Panc1 (cell line): Measurements from ENCODE around the gene INAFM2. TPM values are rescaled to one million over a fixed set of nuclear protein-coding genes. Genes with fewer than 3 reads are reported as not detected.
A peak's percentile ranks its signal among the peaks of the same experiment; 100 is the strongest.

Experiments
- ATAC-seq: fragments of 200-7000 bp; cut with Tn5 transposase; 2 replicates; pipeline ENCODE4 v1.9.1; 2020; ENCODE audit warnings: mild to moderate bottlenecking, moderate library complexity
- BruUV-seq: library from RNA; stranded (reverse); fragments of 400-500 nt; replicated peaks from 2 replicates; lab custom pipeline; 2021; lab: Mats Ljungman, UMichigan
- CTCF ChIA-PET: fragments of 300-600 bp; sonication (Branson Sonifier 250); formaldehyde crosslinking; loops from one replicate; lab custom pipeline; 2022; ENCODE audit warnings: antibody characterized with exemption; lab: Charles Lee
- POLR2A ChIA-PET: fragments of 300-600 bp; sonication (Branson Sonifier 250); formaldehyde crosslinking; loops from one replicate; lab custom pipeline; 2022; ENCODE audit warnings: antibody characterized with exemption; lab: Charles Lee
- DNase-seq: peaks from one replicate; pipeline ENCODE4 v3.0.0-alpha.2; 2010; ENCODE audit warnings: low read depth, low spot score
- H3K27ac ChIP-seq: 2 replicates; pipeline ENCODE4 v1.5.1; 2011; ENCODE audit warnings: mild to moderate bottlenecking, low read length, inconsistent platforms
- H3K27me3 ChIP-seq: fragments of 200-500 bp; sonication (Bioruptor generic); 2 replicates; pipeline ENCODE4 v1.6.0; 2014; ENCODE audit warnings: low read length, inconsistent platforms; ENCODE audit not compliant: control insufficient read depth, insufficient read depth
- H3K36me3 ChIP-seq: fragments of 200-500 bp; sonication (Bioruptor generic); 2 replicates; pipeline ENCODE4 v1.5.1; 2014; ENCODE audit warnings: inconsistent platforms, mild to moderate bottlenecking, low read length, moderate library complexity; ENCODE audit not compliant: control insufficient read depth, insufficient read depth
- H3K4me1 ChIP-seq: 2 replicates; pipeline ENCODE4 v1.5.1; 2011; ENCODE audit warnings: inconsistent platforms, mild to moderate bottlenecking, low read length, moderate library complexity; ENCODE audit not compliant: control insufficient read depth, insufficient read depth
- H3K4me3 ChIP-seq, 2 experiments: 2 replicates each; pipeline ENCODE4 v1.5.1; 2011 to 2012; ENCODE audit warnings: low read depth in 2 of 2, low read length in 2 of 2, mild to moderate bottlenecking in 2 of 2, inconsistent platforms in 1 of 2, moderate library complexity in 1 of 2
- H3K9me3 ChIP-seq: fragments of 200-500 bp; sonication (Bioruptor generic); 2 replicates; pipeline ENCODE4 v1.5.1; 2014; ENCODE audit warnings: low read depth, mild to moderate bottlenecking, inconsistent platforms, low read length, moderate library complexity; ENCODE audit not compliant: control insufficient read depth, insufficient read depth
- POLR2AphosphoS5 ChIP-seq: IDR thresholded peaks from 2 replicates; pipeline ENCODE4 v1.6.1; 2012; ENCODE audit warnings: mild to moderate bottlenecking, low read depth, low read length, moderate library complexity
- SIN3A ChIP-seq: IDR thresholded peaks from 2 replicates; pipeline ENCODE4 v1.6.1; 2012; ENCODE audit warnings: low read depth, mild to moderate bottlenecking, low read length, moderate library complexity, borderline replicate concordance; ENCODE audit not compliant: insufficient read depth
- TCF7L2 ChIP-seq: IDR thresholded peaks from 2 replicates; pipeline ENCODE4 v1.6.1; 2011; ENCODE audit warnings: mild to moderate bottlenecking, low read depth, low read length, inconsistent platforms
- in situ Hi-C: cut with HindIII; loops from 2 replicates; pipeline ENCODE4 v1.10.0; 2016; ENCODE audit warnings: low sequenced_read_pairs, low pct_unique_long_range_greater_than_20kb
- intact Hi-C: fragments of 100-400 bp; cut with micrococcal nuclease; formaldehyde crosslinking; loops from one replicate; pipeline ENCODE4 v1.10.0; 2022; ENCODE audit not compliant: unreplicated experiment
- total RNA-seq: library from RNA; stranded (reverse); gene quantifications from one replicate; pipeline ENCODE4 v1.2.1, GENCODE V29; 2021; ENCODE audit not compliant: unreplicated experiment
- TF ChIP-seq, protein P1 (sequence below), 2 experiments: IDR thresholded peaks; 2 replicates each; pipeline ENCODE4 v1.6.1; 2011 to 2012; ENCODE audit warnings: low read depth in 2 of 2, control low read depth in 1 of 2, low read length in 1 of 2, mild to moderate bottlenecking in 1 of 2, moderate library complexity in 1 of 2; ENCODE audit not compliant: insufficient read depth in 1 of 2
- TF ChIP-seq, protein P2 (sequence below): fragments of 450-650 bp; IDR thresholded peaks from 2 replicates; pipeline ENCODE4 v1.5.1; 2017; ENCODE audit warnings: mild to moderate bottlenecking

INAFM2 gene
- total RNA-seq, 1 experiment from 2014 or later, result 10.4 TPM

DNA sequence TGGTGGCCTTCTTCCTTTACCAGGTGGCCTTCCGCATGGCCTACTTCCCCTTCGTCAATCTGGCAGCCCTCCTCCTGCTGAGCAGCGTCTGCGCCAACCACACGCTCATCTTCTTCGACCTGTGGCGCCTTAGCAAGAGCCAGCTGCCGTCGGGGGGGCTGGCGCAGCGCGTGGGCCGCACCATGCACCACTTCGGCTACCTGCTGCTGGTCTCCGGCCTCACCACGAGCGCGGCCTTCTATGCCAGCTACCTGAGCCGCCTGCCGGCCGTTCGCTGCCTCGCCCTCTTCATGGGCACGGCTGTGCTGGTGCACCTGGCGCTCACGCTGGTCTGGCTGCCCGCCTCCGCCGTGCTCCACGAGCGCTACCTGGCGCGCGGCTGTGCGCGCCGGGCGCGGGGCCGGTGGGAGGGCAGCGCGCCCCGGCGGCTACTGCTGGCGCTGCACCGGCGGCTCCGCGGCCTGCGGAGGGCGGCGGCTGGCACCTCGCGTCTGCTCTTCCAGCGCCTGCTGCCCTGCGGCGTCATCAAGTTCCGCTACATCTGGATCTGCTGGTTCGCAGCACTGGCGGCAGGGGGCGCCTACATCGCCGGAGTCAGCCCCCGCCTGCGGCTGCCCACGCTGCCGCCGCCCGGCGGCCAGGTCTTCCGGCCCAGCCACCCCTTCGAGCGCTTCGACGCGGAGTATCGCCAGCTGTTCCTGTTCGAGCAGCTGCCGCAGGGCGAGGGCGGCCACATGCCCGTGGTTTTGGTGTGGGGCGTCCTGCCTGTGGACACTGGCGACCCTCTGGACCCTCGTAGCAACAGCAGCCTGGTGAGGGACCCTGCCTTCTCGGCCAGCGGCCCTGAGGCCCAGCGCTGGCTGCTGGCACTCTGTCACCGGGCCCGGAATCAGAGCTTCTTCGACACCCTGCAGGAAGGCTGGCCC lies 44.5 kb downstream of the INAFM2 start:
- in situ Hi-C loops, result no loop called here
- no peaks in the 10 kb centered on the region for H3K27me3 ChIP-seq
- ATAC-seq (peak; percentile 85), DNase-seq (no peak)
- H3K9me3 ChIP-seq, result no peaks in the 10 kb centered on the region
- 0 out of 4 replicates have a peak overlapping the region, but pooled peaks of 1 of the 2 experiments have one; percentile 8 for H3K4me3 ChIP-seq
- no peaks in the 10 kb centered on the region for H3K4me1 ChIP-seq
- ChIA-PET CTCF (interaction anchor here (0.7 to 1.8 kb wide), 3 partner anchors 23 to 144 kb away, joined by 3 to 12 read pairs (median 5); no protein-coding TSS in a partner anchor), POLR2A (interaction anchor here (0.6 kb wide), 1 partner anchor 55 kb away, joined by 3 read pairs; no protein-coding TSS in a partner anchor)
- H3K36me3 ChIP-seq, result no peaks in the 10 kb centered on the region
- TF ChIP-seq, protein P1, sequence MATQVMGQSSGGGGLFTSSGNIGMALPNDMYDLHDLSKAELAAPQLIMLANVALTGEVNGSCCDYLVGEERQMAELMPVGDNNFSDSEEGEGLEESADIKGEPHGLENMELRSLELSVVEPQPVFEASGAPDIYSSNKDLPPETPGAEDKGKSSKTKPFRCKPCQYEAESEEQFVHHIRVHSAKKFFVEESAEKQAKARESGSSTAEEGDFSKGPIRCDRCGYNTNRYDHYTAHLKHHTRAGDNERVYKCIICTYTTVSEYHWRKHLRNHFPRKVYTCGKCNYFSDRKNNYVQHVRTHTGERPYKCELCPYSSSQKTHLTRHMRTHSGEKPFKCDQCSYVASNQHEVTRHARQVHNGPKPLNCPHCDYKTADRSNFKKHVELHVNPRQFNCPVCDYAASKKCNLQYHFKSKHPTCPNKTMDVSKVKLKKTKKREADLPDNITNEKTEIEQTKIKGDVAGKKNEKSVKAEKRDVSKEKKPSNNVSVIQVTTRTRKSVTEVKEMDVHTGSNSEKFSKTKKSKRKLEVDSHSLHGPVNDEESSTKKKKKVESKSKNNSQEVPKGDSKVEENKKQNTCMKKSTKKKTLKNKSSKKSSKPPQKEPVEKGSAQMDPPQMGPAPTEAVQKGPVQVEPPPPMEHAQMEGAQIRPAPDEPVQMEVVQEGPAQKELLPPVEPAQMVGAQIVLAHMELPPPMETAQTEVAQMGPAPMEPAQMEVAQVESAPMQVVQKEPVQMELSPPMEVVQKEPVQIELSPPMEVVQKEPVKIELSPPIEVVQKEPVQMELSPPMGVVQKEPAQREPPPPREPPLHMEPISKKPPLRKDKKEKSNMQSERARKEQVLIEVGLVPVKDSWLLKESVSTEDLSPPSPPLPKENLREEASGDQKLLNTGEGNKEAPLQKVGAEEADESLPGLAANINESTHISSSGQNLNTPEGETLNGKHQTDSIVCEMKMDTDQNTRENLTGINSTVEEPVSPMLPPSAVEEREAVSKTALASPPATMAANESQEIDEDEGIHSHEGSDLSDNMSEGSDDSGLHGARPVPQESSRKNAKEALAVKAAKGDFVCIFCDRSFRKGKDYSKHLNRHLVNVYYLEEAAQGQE (IDR thresholded peaks at IDR 0.05; ENCODE audit: insufficient read depth in 1 of 2, low read depth in 2 of 2, low read length in 1 of 2), result 0 out of 4 replicates have a peak, but pooled peaks of 1 of the 2 experiments have one; percentile 1
- 0 out of 2 replicates have a peak, but pooled peaks have one; percentile 12 for TF ChIP-seq SIN3A
- TF ChIP-seq, protein P2, sequence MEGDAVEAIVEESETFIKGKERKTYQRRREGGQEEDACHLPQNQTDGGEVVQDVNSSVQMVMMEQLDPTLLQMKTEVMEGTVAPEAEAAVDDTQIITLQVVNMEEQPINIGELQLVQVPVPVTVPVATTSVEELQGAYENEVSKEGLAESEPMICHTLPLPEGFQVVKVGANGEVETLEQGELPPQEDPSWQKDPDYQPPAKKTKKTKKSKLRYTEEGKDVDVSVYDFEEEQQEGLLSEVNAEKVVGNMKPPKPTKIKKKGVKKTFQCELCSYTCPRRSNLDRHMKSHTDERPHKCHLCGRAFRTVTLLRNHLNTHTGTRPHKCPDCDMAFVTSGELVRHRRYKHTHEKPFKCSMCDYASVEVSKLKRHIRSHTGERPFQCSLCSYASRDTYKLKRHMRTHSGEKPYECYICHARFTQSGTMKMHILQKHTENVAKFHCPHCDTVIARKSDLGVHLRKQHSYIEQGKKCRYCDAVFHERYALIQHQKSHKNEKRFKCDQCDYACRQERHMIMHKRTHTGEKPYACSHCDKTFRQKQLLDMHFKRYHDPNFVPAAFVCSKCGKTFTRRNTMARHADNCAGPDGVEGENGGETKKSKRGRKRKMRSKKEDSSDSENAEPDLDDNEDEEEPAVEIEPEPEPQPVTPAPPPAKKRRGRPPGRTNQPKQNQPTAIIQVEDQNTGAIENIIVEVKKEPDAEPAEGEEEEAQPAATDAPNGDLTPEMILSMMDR, result peak; percentile 89
- no peak for TF ChIP-seq POLR2AphosphoS5
- no peak for TF ChIP-seq TCF7L2
- intact Hi-C loops, result no loop called here
- BruUV-seq, result no TSS peak
- no peak overlapping the region for H3K27ac ChIP-seq

DNA sequence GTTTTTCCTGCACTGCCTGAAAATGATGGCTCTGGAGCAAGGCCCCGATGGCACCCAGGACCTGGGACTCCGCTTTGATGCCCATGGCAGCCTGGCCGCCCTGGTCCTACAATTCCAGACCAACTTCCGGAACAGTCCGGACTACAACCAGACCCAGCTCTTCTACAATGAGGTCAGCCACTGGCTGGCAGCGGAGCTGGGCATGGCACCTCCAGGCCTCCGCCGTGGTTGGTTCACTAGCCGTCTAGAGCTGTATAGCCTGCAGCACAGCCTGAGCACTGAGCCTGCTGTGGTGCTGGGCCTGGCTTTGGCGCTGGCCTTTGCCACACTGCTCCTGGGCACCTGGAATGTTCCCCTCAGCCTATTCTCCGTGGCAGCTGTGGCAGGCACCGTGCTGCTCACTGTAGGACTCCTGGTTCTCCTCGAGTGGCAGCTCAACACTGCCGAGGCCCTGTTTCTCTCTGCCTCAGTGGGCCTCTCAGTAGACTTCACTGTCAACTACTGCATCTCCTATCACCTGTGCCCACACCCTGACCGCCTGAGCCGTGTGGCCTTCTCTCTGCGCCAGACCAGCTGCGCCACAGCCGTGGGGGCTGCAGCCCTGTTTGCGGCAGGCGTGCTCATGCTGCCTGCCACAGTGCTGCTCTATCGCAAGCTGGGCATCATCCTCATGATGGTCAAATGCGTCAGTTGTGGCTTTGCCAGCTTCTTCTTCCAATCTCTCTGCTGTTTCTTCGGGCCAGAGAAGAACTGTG lies 45.4 kb downstream of the INAFM2 start:
- Histone ChIP-seq H3K4me1 (no peaks in the 10 kb centered on the region), H3K36me3 (no peaks in the 10 kb centered on the region), H3K4me3 (no peak overlapping the region), H3K9me3 (no peaks in the 10 kb centered on the region), H3K27me3 (no peaks in the 10 kb centered on the region), H3K27ac (no peak overlapping the region)
- CTCF ChIA-PET, result interaction anchor here (0.6 to 1.8 kb wide), 4 partner anchors 29 to 663 kb away, joined by 3 to 5 read pairs (median 3); no protein-coding TSS in a partner anchor
- in situ Hi-C loops (no loop called here), intact Hi-C loops (no loop called here)
- no TSS peak for BruUV-seq
- POLR2A ChIA-PET, result interaction anchor here (0.6 kb wide), 1 partner anchor 54 kb away, joined by 3 read pairs; no protein-coding TSS in a partner anchor
- TF ChIP-seq, protein P2, result no peak
- TF ChIP-seq TCF7L2 (no peak), SIN3A (no peak), POLR2AphosphoS5 (no peak)
- TF ChIP-seq, protein P1 (IDR thresholded peaks at IDR 0.05; ENCODE audit: insufficient read depth in 1 of 2, low read depth in 2 of 2, low read length in 1 of 2), result no peak
- DNase-seq (no peak), ATAC-seq (no peak)
